H1 (cell line): ENCODE results near the gene LOXL1. TPM values are rescaled to one million over a fixed set of nuclear protein-coding genes. Genes with fewer than 3 reads are reported as not detected.

Experiments used
- CBX8 ChIP-seq: fragments of 300-800, 300-1000 bp; sonication (generic); IDR thresholded peaks from 2 replicates; pipeline ENCODE4 v1.7.1; 2016; ENCODE audit warnings: low read depth, low read length, borderline replicate concordance
- CEBPB ChIP-seq: IDR thresholded peaks from 2 replicates; pipeline ENCODE4 v1.6.1; 2012; ENCODE audit warnings: low read depth, low read length
- CHD7 ChIP-seq: fragments of 300-600 bp; sonication (generic); IDR thresholded peaks from 2 replicates; pipeline ENCODE4 v1.7.1; 2012; ENCODE audit warnings: low read length, moderate library complexity, mild to moderate bottlenecking, inconsistent platforms; ENCODE audit not compliant: insufficient replicate concordance
- JUN ChIP-seq: IDR thresholded peaks from 2 replicates; pipeline ENCODE4 v1.6.1; 2011; ENCODE audit warnings: low read depth, mild to moderate bottlenecking, improper control_type of control experiment, low read length
- JUND ChIP-seq: IDR thresholded peaks from 2 replicates; pipeline ENCODE4 v1.6.1; 2011; ENCODE audit warnings: mild to moderate bottlenecking, improper control_type of control experiment, low read length
- KDM4A ChIP-seq: IDR thresholded peaks from one replicate; pipeline ENCODE4 v1.7.1; 2012; ENCODE audit warnings: low read depth, mild to moderate bottlenecking, moderate library complexity, low read length, inconsistent platforms; ENCODE audit not compliant: severe bottlenecking
- POLR2A ChIP-seq, 2 experiments: IDR thresholded peaks; 1 replicate in 1 of 2; 2 replicates in 1 of 2; pipeline ENCODE4 v1.6.1; 2011; ENCODE audit warnings: low read depth in 2 of 2, low read length in 2 of 2, mild to moderate bottlenecking in 2 of 2; ENCODE audit errors: control extremely low read depth in 1 of 2
- RFX5 ChIP-seq: IDR thresholded peaks from 2 replicates; pipeline ENCODE4 v1.6.1; 2011; ENCODE audit warnings: low read depth, low read length, improper control_type of control experiment, borderline replicate concordance
- SAP30 ChIP-seq: fragments of 300-600 bp; sonication (generic); IDR thresholded peaks from 2 replicates; pipeline ENCODE4 v1.7.1; 2012; ENCODE audit warnings: low read length, moderate library complexity, mild to moderate bottlenecking, inconsistent platforms; ENCODE audit not compliant: insufficient read depth, insufficient replicate concordance
- SIN3A ChIP-seq, 2 experiments: IDR thresholded peaks in 1 of 2; conservative IDR thresholded peaks in 1 of 2; 2 replicates each; pipeline ENCODE4 v1.6.1; 2011 to 2012; ENCODE audit warnings: low read length in 2 of 2, improper control_type of control experiment in 1 of 2, low read depth in 1 of 2, mild to moderate bottlenecking in 1 of 2
- polyA plus RNA-seq, 7 experiments: library from polyadenylated mRNA; depleted of rRNA in 3 of 7; stranded (reverse) in 5 of 7; unstranded in 2 of 7; fragments of >200 nt in 5 of 7; fragments of 200-250 nt in 2 of 7; gene quantifications; 1 replicate in 5 of 7; 2 replicates in 1 of 7; 4 replicates in 1 of 7; pipeline versions ENCODE4 v1.2.1 to v1.2.3, GENCODE V29; 2011 to 2013; ENCODE audit warnings: missing spikeins in 2 of 7, mixed read lengths in 2 of 7
- total RNA-seq: library from RNA; stranded (reverse); fragmentation: NEBNext Ultra II Directional; extraction: Animal tissue kit (Norgen Biotek cat#: 25700); gene quantifications from 2 replicates; pipeline ENCODE4 v1.2.1, GENCODE V29; 2021

The LOXL1 gene
- total and polyA plus RNA-seq, 2 of the 8 experiments (the other 6 are each of a cell fraction or from before 2014, with no cell fraction given), result 8.1 to 14.4 TPM

GRCh38 chr15:73987681-73988444 lies 61.6 kb downstream of the LOXL1 start (continued):
- no peak for TF ChIP-seq CHD7
- no peak for TF ChIP-seq JUND
- no peak for TF ChIP-seq CEBPB
- TF ChIP-seq RFX5, result no peak
- no peak for TF ChIP-seq CBX8
- TF ChIP-seq SIN3A (conservative IDR thresholded peaks at IDR 0.05 in 1 of 2, IDR thresholded peaks at IDR 0.05 in 1 of 2; ENCODE audit: low read depth in 1 of 2, low read length in 2 of 2), result no peak
- no peak for TF ChIP-seq KDM4A
- TF ChIP-seq SAP30, result no peak
- TF ChIP-seq POLR2A (IDR thresholded peaks at IDR 0.05; ENCODE audit: control extremely low read depth in 1 of 2, low read depth in 2 of 2, low read length in 2 of 2), result no peak
- no peak for TF ChIP-seq JUN
